ENCODE results near the gene DMRTB1. TPM values are rescaled to one million over a fixed set of nuclear protein-coding genes. Genes with fewer than 3 reads are reported as not detected.

DMRTB1 gene
- total and polyA plus RNA-seq, 2 experiments from 2014 or later = not detected

DNA sequence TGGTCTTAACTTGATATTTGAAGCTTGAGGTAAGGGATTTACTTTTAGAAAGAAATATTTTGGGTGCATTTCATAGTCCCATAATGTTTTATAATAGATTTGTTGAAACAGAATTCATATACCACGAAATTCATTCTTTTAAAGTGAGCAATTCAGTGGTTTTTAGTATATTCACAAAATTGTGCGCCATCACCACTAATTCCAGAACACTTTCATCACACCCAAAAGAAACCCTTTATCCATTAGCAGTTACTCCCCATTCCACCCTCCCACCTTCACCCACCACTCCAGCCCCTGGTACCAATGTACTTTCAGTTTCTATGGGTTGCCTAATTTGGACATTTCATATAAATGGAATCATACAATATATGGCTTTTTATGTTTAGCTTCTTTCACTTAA is 38.9 kb upstream of the DMRTB1 start:
- H3K9me2 ChIP-seq (replicated peaks; ENCODE audit: insufficient read depth) = no peaks in the 10 kb centered on the region
- H2AFZ ChIP-seq = no peak overlapping the region
- TF ChIP-seq EZH2phosphoT487 (IDR thresholded peaks at IDR 0.05; ENCODE audit: low read depth, severe bottlenecking, unreplicated experiment) = no peak
- no peak for TF ChIP-seq CTCF (IDR thresholded peaks at IDR 0.05; ENCODE audit: poor library complexity)
- TF ChIP-seq EZH2 (IDR thresholded peaks at IDR 0.05; ENCODE audit: borderline replicate concordance) = no peak
- H3K4me2 ChIP-seq = no peak overlapping the region
- H3K4me1 ChIP-seq (ENCODE audit: insufficient read depth) = no peaks in the 10 kb centered on the region
- H3K36me3 ChIP-seq (replicated peaks; ENCODE audit: insufficient read depth, low read depth) = no peaks in the 10 kb centered on the region
- no peak for DNase-seq (ENCODE audit: low spot score)
- no peak overlapping the region for H3K4me3 ChIP-seq
- H3K79me2 ChIP-seq = no peaks in the 10 kb centered on the region
- WGBS (ENCODE audit: low lambda C conversion rate, missing lambda C conversion rate) = 85% methylated on average over 2 of the region's 2 CpGs
- no peaks in the 10 kb centered on the region for H3K9me3 ChIP-seq (ENCODE audit: low read depth)
- H3K27ac ChIP-seq = no peak overlapping the region
- H3K27me3 ChIP-seq = peaks cover 16% of the 10 kb centered on the region
- H4K20me1 ChIP-seq (ENCODE audit: insufficient read depth, poor library complexity, severe bottlenecking) = no peaks in the 10 kb centered on the region

DNA sequence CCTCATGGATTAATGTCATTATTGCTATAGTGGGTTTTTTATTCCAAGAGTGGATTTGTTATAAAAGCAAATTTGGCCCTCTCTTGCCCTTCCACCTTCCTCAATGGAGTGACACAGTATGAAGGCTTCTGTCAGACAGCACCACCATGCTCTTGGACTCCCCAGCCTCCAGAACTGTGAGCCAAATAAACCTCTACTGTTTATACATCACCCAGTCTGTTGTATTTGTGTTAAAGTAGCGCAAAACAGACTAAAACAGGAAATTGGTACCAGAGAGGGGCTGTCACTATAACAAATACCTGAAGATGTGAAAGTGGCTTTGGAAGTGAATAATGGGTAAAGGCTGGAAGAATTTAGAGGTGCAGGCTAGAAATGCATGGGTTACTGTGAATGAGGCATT is 38.0 kb upstream of the DMRTB1 start:
- Histone ChIP-seq H3K4me1 (ENCODE audit: insufficient read depth) (no peaks in the 10 kb centered on the region), H3K9me3 (ENCODE audit: low read depth) (no peaks in the 10 kb centered on the region), H3K4me3 (no peak overlapping the region), H3K36me3 (replicated peaks; ENCODE audit: insufficient read depth, low read depth) (no peaks in the 10 kb centered on the region), H4K20me1 (ENCODE audit: insufficient read depth, poor library complexity, severe bottlenecking) (no peaks in the 10 kb centered on the region), H3K27ac (no peak overlapping the region), H3K9me2 (replicated peaks; ENCODE audit: insufficient read depth) (no peaks in the 10 kb centered on the region), H3K27me3 (peaks cover 16% of the 10 kb centered on the region), H2AFZ (no peak overlapping the region), H3K79me2 (no peaks in the 10 kb centered on the region), H3K4me2 (no peak overlapping the region)
- 93% methylated on average over 1 of the region's 1 CpG for WGBS (ENCODE audit: low lambda C conversion rate, missing lambda C conversion rate)
- DNase-seq (ENCODE audit: low spot score) = no peak
- TF ChIP-seq CTCF (IDR thresholded peaks at IDR 0.05; ENCODE audit: poor library complexity) = no peak

DNA sequence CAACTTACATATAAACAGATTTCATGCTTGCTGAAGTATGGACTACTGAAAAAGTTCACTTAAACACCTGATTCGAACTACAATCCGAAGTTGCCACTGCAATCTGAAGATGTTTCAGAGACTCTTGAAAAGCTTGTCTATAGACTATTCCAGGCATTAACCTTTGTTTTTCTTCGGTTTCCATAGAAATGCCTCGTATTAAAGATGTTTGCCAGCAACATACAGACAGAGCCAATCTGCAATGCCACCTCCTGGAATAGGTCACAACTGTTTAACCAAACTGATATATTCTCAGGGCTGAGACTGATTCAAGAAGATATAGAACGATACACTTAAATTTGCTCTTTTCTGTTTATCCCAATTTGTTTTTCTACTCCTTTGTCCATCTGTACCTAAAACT is 28.9 kb upstream of the DMRTB1 start:
- WGBS (ENCODE audit: low lambda C conversion rate, missing lambda C conversion rate) = 34% methylated on average over 5 of the region's 5 CpGs

More for the DNA sequence above, 28.9 kb upstream of the DMRTB1 start:
- H3K27ac ChIP-seq = no peak overlapping the region
- H3K9me3 ChIP-seq (ENCODE audit: low read depth) = no peaks in the 10 kb centered on the region
- no peaks in the 10 kb centered on the region for H3K36me3 ChIP-seq (replicated peaks; ENCODE audit: insufficient read depth, low read depth)
- no peaks in the 10 kb centered on the region for H3K79me2 ChIP-seq
- H3K27me3 ChIP-seq = no peaks in the 10 kb centered on the region
- no peak for DNase-seq (ENCODE audit: low spot score)
- H3K4me2 ChIP-seq = no peak overlapping the region
- no peak for TF ChIP-seq EZH2phosphoT487 (IDR thresholded peaks at IDR 0.05; ENCODE audit: low read depth, severe bottlenecking, unreplicated experiment)
- peak; percentile 3 for TF ChIP-seq CTCF (IDR thresholded peaks at IDR 0.05; ENCODE audit: poor library complexity)
- no peak overlapping the region for H3K4me3 ChIP-seq
- H3K4me1 ChIP-seq (ENCODE audit: insufficient read depth) = no peaks in the 10 kb centered on the region
- H4K20me1 ChIP-seq (ENCODE audit: insufficient read depth, poor library complexity, severe bottlenecking) = no peaks in the 10 kb centered on the region
- H3K9me2 ChIP-seq (replicated peaks; ENCODE audit: insufficient read depth) = no peaks in the 10 kb centered on the region
- H2AFZ ChIP-seq = no peak overlapping the region
